Lower leg skin (tissue), 3 donors: Measurements from ENCODE around the gene OMG.

Experiments used
- POLR2A ChIP-seq, 2 donors: fragments of 450-650 bp; IDR thresholded peaks; one replicate each; pipeline ENCODE4 v1.6.1; 2016 to 2017; ENCODE audit warnings: antibody characterized with exemption in 2 of 2, mild to moderate bottlenecking in 1 of 2, moderate library complexity in 1 of 2
- TF ChIP-seq, protein P1 (sequence below), 3 donors: fragments of 450-650 bp; IDR thresholded peaks; one replicate each; pipeline ENCODE4 v1.5.1; 2016; ENCODE audit warnings: antibody characterized with exemption in 3 of 3, mild to moderate bottlenecking in 3 of 3, moderate library complexity in 2 of 3

DNA sequence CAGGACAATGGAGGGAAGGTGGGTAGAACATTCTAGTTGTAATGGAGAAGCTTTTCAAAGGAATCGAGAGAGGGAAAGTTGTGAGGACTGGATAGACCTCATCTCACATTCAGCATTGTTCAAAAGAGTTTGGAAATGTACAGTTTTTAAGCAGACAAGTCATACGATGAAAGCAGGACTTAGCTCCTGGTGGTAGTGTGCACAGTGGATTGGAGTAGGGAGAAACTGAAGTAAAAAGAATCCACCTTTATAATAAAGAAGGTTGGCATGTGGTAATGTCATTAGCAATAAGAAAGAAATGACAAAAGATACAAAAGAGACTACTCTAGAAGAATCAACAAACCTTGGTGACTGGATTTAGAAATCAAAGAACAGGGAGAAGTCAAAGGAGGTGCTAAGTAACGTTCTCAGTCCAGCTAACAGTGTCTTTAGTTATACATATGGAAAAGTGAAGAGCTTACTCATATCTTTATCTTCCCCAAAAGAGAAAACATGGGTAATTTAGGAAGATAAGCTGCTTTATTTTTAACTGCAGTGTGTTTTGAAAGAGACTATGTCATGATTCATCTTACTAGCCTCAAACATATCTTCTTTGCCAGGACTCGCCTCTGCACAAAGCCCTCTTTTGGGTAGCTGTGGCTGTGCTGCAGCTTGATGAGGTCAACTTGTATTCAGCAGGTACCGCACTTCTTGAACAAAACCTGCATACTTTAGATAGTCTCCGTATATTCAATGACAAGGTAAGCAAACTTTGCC is 43.0 kb upstream of the OMG start:
- TF ChIP-seq, protein P1, sequence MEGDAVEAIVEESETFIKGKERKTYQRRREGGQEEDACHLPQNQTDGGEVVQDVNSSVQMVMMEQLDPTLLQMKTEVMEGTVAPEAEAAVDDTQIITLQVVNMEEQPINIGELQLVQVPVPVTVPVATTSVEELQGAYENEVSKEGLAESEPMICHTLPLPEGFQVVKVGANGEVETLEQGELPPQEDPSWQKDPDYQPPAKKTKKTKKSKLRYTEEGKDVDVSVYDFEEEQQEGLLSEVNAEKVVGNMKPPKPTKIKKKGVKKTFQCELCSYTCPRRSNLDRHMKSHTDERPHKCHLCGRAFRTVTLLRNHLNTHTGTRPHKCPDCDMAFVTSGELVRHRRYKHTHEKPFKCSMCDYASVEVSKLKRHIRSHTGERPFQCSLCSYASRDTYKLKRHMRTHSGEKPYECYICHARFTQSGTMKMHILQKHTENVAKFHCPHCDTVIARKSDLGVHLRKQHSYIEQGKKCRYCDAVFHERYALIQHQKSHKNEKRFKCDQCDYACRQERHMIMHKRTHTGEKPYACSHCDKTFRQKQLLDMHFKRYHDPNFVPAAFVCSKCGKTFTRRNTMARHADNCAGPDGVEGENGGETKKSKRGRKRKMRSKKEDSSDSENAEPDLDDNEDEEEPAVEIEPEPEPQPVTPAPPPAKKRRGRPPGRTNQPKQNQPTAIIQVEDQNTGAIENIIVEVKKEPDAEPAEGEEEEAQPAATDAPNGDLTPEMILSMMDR (IDR thresholded peaks at IDR 0.05), result no peak
- no peak for TF ChIP-seq POLR2A (IDR thresholded peaks at IDR 0.05)
